Subcutaneous abdominal adipose tissue (tissue), 5 donors: Measurements from ENCODE around the gene SFT2D3.
A peak's percentile ranks its signal among the peaks of the same experiment; 100 is the strongest.

ENCODE experiments used
- H3K27ac ChIP-seq: one replicate; pipeline ENCODE4 v1.7.0; 2013; ENCODE audit warnings: low read depth, mild to moderate bottlenecking, inconsistent platforms, low read length, moderate library complexity
- H3K27me3 ChIP-seq, 5 donors: one replicate each; pipeline ENCODE4 v1.7.0; 2013; ENCODE audit warnings: low read length in 5 of 5, inconsistent platforms in 1 of 5; ENCODE audit not compliant: control insufficient read depth in 5 of 5, insufficient read depth in 4 of 5
- H3K36me3 ChIP-seq, 5 donors: one replicate each; pipeline ENCODE4 v1.7.0; 2013; ENCODE audit warnings: low read length in 5 of 5; ENCODE audit not compliant: control insufficient read depth in 5 of 5, insufficient read depth in 5 of 5
- H3K4me1 ChIP-seq, 5 donors: one replicate each; pipeline ENCODE4 v1.7.0; 2013; ENCODE audit warnings: low read length in 5 of 5, mild to moderate bottlenecking in 3 of 5, moderate library complexity in 1 of 5; ENCODE audit not compliant: control insufficient read depth in 5 of 5, insufficient read depth in 5 of 5
- H3K4me3 ChIP-seq, 5 donors: one replicate each; pipeline ENCODE4 v1.7.0; 2013; ENCODE audit warnings: low read length in 5 of 5, low read depth in 1 of 5
- H3K9ac ChIP-seq, 5 donors: one replicate each; pipeline ENCODE4 v1.7.0; 2013; ENCODE audit warnings: low read length in 5 of 5, mild to moderate bottlenecking in 4 of 5, moderate library complexity in 3 of 5
- H3K9me3 ChIP-seq, 5 donors: one replicate each; pipeline ENCODE4 v1.7.0; 2013; ENCODE audit warnings: low read length in 5 of 5; ENCODE audit not compliant: control insufficient read depth in 5 of 5
- donor health status: healthy.
- donor health status: healthy.
- donor health status: healthy.
- donor health status: healthy.
- donor health status: healthy.

SFT2D3 gene, protein sequence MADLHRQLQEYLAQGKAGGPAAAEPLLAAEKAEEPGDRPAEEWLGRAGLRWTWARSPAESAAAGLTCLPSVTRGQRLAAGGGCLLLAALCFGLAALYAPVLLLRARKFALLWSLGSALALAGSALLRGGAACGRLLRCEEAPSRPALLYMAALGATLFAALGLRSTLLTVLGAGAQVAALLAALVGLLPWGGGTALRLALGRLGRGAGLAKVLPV

DNA sequence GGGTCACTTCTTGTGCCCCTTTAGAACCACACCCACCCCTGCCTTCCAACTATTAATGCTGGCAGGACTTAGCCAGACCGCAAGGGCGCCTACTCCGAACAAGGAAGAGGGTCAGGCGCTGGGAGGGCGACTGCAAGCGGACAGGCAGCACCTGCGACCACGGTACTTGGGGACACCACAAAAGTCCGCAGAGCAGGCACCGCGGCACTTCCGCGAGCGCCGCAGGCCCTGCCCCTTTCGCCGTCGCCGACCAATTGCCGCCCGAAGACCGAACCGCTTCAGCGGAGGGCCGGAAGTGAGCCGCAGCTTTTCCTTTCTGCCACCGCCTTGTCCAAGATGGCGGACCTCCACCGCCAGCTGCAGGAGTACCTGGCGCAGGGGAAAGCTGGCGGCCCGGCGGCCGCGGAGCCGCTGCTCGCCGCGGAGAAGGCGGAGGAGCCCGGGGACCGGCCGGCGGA is at the start of gene SFT2D3:
TSS of gene SFT2D3 (plus strand) at position 305 of the 458 bp plus-strand sequence. CDS start at position 337, 32 bp downstream.
- Histone ChIP-seq H3K4me1 (peaks cover 5 to 51% (median 40%) of the 10 kb centered on the region in 5 donors), H3K9me3 (no peaks in the 10 kb centered on the region), H3K27ac (peak within 1 kb of the TSS; percentile 93), H3K27me3 (no peaks in the 10 kb centered on the region), H3K36me3 (peaks cover 0 to 8% (median 0%) of the 10 kb centered on the region in 5 donors), H3K4me3 (peak within 1 kb of the TSS; percentile 78 to 94 (median 88)), H3K9ac (peak within 1 kb of the TSS; percentile 73 to 81 (median 79))

DNA sequence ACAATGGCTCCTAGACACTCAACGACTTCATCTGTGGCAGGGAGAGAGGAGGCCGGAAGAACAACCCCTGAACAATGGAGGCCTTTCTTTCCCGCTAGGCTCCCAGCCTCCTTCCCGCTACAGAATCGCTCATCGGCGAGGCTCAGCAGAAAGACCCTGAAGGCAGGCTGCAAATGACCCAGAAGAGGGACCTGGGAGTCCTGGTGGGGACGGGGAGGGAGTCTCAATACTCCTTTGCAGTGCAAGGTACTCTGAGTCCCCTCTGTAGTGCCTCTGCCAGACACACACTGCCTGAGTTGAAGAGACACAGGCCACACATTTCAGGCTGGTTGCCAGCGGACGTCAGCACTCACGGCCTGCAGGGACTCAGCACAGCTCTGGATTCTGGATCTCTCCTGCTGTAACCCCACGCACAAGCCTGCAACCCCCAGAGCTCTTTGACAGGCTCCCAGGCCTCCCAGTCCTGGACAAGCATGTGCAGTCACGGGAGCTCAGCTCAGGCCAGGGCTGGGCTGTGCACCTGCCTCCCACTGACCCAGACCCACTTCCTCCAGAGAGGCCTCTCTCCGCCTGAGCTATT is 49.2 kb upstream of the SFT2D3 start:
- H3K9ac ChIP-seq = no peak overlapping the region
- H3K4me3 ChIP-seq = no peak overlapping the region
- H3K4me1 ChIP-seq = peaks cover 1 to 88% (median 37%) of the 10 kb centered on the region in 5 donors
- peaks cover 0 to 54% (median 27%) of the 10 kb centered on the region in 5 donors for H3K36me3 ChIP-seq
- no peak overlapping the region for H3K27ac ChIP-seq
- no peaks in the 10 kb centered on the region for H3K9me3 ChIP-seq
- no peaks in the 10 kb centered on the region for H3K27me3 ChIP-seq

DNA sequence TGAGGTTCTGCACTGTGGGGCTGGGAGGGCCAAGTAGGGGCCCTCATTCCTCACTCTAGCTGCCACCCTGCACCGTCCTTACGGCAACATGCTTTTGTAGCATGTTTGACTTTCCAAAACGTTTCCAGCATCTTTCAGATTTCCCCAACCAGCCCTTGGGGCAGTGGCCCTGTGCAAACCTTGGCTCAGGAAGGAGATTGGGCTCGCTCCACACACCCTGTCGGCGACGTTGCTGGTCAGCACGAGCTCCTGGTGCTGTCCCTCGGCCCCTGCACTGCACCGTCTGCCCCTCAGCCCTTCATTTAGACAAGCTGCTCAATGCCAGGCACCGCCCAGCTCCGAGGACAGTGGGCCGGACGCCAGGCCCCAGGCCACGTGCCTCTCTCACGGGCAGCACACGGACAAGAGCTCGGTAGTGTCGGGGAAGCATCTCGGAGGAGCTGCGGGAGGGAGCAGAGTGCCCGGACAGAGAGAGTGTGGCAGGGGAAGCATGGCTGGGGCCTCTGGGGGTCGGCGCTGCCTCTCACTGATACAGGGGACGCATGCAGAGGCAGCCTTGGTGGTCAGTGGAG is 48.4 kb upstream of the SFT2D3 start:
- no peak overlapping the region for H3K9ac ChIP-seq
- peaks cover 1 to 88% (median 37%) of the 10 kb centered on the region in 5 donors for H3K4me1 ChIP-seq
- peaks cover 0 to 57% (median 30%) of the 10 kb centered on the region in 5 donors for H3K36me3 ChIP-seq
- H3K27ac ChIP-seq = no peak overlapping the region
- no peak overlapping the region for H3K4me3 ChIP-seq
- H3K27me3 ChIP-seq = no peaks in the 10 kb centered on the region
- H3K9me3 ChIP-seq = no peaks in the 10 kb centered on the region

DNA sequence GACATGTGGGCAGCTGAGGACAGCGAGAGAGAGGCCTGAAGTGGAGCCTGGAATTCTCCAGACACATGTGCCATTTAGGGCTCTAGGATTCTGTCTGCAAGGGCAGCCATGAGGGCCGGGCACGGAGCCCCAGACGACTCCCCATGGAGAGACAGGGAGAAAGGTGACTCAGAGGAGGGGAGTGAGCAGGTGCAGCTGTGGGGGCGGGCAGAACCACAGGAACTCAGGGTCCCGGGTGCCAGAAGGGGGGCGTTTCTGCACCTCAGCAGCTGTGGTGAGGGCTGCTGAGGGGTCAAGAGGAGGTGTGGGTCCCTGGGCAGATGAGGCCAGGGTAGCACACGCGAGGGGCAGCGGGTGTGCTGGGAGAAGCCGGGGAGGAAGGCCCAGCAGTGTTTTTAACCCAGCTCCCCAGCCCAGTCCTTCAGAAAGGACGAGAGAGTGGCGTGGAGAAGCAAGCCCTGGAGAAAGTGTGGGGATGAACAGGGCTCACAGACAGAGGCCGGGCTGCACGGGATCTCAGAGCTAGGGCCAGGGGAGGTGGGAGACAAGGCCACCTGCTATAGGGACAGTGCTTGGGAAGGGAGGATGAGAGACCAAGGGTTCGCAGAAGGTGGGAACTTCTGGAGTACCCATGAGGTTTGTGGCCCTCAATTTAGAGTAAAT is 47.7 kb upstream of the SFT2D3 start:
- Histone ChIP-seq H3K9ac (no peak overlapping the region), H3K4me1 (peaks cover 1 to 88% (median 40%) of the 10 kb centered on the region in 5 donors), H3K36me3 (peaks cover 0 to 56% (median 30%) of the 10 kb centered on the region in 5 donors), H3K27ac (no peak overlapping the region), H3K9me3 (no peaks in the 10 kb centered on the region), H3K27me3 (no peaks in the 10 kb centered on the region), H3K4me3 (no peak overlapping the region)

DNA sequence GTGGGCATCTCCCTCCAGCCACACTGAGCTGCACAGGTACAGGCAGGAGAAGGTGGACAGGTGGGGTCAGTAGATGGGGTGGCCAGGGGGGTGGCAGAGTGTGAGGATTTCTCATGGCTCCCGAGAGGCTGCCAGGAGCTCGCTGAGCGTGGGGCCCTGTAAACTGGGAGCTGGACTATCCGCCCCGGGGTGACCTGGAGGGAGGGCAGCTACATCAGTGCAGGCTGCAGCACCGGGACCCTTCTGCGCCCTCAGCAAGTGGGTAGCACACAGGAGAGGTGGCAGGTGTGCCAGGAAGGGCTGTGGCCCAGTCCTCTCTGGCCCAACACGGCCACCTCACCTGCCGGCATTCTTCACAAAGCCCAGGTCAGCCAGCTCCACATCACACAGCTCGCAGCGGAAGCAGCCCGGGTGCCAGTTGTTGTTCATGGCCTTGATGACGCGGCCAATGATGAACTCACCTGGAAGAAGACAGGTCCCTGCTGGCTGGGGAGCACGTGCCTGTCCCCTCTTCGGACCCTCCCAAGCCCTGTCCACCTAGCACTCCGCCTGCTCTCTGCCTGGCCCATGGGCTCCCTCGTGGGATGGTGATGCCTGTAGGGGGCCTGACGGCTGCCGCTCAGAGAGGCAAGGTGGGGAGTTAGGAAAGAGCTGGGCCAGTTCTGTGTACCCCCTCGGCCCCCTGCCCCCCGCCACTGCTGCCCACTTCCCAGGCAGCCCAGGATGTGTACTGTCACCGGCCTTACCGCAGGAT is 47.0 kb upstream of the SFT2D3 start:
- Histone ChIP-seq H3K27ac (no peak overlapping the region), H3K36me3 (peaks cover 0 to 57% (median 30%) of the 10 kb centered on the region in 5 donors), H3K4me3 (no peak overlapping the region), H3K27me3 (no peaks in the 10 kb centered on the region), H3K4me1 (peaks cover 5 to 91% (median 44%) of the 10 kb centered on the region in 5 donors), H3K9me3 (no peaks in the 10 kb centered on the region), H3K9ac (no peak overlapping the region)

DNA sequence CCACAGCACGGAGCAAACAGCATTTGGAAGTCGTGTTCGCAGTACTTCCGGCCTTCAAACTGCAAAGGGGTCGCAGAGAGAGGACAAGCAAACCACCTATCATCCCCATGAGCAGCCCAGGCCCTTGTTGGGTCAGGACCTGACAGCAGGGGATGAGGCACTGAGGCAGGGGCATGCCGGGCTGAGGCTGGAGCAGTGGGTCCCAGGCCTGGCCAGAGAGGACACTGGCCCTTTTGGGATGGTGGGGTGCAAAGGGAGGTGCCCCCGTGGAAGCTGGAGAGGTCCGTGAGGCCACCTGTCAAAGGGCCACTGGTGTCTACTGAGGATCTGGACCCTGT is 46.5 kb upstream of the SFT2D3 start:
- H3K27ac ChIP-seq = no peak overlapping the region
- H3K4me3 ChIP-seq = no peak overlapping the region
- H3K9me3 ChIP-seq = no peaks in the 10 kb centered on the region
- H3K36me3 ChIP-seq = peaks cover 0 to 57% (median 30%) of the 10 kb centered on the region in 5 donors
- H3K9ac ChIP-seq = no peak overlapping the region
- no peaks in the 10 kb centered on the region for H3K27me3 ChIP-seq
- H3K4me1 ChIP-seq = peaks cover 3 to 91% (median 42%) of the 10 kb centered on the region in 5 donors

DNA sequence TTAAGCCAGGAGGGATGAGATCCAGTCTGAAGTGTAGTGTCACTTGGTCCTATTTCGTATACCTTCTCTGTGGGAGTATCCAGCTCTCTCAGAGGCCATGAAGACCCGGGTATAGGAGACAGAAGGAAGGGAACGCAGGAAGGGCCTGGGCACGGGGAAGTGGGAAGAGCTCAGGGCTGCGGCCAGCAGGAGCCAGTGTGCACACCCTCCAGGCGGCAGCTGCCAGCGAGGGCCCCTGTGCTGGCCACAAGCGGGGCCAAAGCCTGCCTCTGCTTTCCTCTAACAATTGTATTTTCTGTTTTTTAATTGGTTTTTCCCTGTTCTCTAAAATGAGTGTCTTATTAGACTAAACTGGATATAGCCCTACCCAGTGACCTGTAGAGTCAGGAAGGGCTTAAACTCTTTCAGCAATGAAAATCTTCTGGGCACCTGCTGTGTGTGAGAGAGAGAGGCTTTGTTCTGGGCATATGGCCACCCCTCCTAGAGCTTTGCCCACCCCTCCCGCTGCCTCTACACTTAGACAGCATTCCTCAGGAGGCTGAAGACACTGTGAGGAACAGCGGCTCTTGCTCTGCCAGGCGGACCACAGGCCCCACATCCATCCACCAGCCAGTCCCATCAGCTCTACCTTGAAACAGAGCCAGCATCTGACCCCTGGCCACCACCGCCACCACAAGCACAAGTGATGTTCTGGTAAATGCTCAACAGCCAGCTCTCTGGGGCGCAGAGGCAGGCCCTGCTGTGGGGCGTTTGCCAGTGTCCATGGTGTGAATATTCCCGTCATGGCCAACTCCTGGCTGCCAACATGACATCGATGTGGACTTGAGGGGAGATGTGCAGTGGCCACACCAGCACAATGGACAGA is 45.9 kb upstream of the SFT2D3 start:
- Histone ChIP-seq H3K9ac (peak overlapping the region in 1 of 5 donors; percentile 29), H3K27me3 (no peaks in the 10 kb centered on the region), H3K4me3 (no peak overlapping the region), H3K27ac (peak overlapping the region; percentile 13), H3K9me3 (no peaks in the 10 kb centered on the region), H3K36me3 (peaks cover 0 to 54% (median 30%) of the 10 kb centered on the region in 5 donors), H3K4me1 (peaks cover 3 to 91% (median 43%) of the 10 kb centered on the region in 5 donors)

DNA sequence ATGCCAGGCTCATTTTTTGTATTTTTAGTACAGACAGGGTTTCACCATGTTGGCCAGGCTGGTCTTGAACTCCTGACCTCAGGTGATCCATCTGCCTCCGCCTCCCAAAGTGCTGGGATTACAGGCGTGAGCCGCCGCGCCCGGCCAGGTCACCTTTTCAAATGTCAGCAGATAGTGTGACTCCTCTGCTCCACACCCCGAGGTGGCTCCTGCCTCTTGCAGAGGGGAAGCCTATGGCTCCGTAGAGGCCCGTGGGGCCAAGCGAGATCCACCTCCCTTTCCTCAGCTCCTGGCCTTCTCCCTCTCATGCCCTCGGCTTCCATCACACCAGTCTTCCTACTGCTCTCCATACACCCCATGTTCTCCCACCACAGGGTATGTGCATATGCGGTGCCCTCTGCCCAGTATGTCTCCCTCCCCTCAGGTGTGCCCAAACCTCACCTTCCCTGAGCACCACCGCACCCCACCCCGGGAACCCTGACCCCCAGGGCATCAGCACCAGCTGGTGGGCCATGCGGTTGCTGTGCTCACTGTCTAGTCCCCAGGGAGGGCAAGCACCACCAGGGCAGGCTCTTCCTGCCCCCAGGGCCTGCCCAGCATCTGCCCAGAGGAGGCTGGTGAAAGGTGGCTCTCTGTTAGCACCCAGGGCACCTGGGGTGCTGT is 44.6 kb upstream of the SFT2D3 start:
- H3K9ac ChIP-seq = no peak overlapping the region
- no peak overlapping the region for H3K27ac ChIP-seq
- no peak overlapping the region for H3K4me3 ChIP-seq
- no peaks in the 10 kb centered on the region for H3K9me3 ChIP-seq
- peaks cover 0 to 44% (median 24%) of the 10 kb centered on the region in 5 donors for H3K36me3 ChIP-seq
- no peaks in the 10 kb centered on the region for H3K27me3 ChIP-seq
- peaks cover 10 to 91% (median 55%) of the 10 kb centered on the region in 5 donors for H3K4me1 ChIP-seq
